Small intestine (tissue), 7 donors: ENCODE data around the gene LMAN1L. TPM values are rescaled to one million over a fixed set of nuclear protein-coding genes. Genes with fewer than 3 reads are reported as not detected.
A peak's percentile ranks its signal among the peaks of the same experiment; 100 is the strongest.

Source experiments
- DNase-seq, 2 donors: peaks; one replicate each; pipeline versions ENCODE4 v3.0.0 to v3.0.0-alpha.2; 2013
- FAIRE-seq: peaks from 2 replicates; lab custom pipeline; 2012; peaks lifted over from hg19 to GRCh38; lab: Jason Lieb, UNC
- H3K27ac ChIP-seq, 3 donors: one replicate each; pipeline ENCODE4 v1.5.1; 2013; ENCODE audit warnings: low read length in 2 of 3, mild to moderate bottlenecking in 2 of 3, control low read depth in 1 of 3, inconsistent platforms in 1 of 3, low read depth in 1 of 3, moderate library complexity in 1 of 3
- H3K27me3 ChIP-seq, 3 donors: one replicate each; pipeline ENCODE4 v1.6.1; 2013; ENCODE audit warnings: low read length in 3 of 3, inconsistent platforms in 1 of 3; ENCODE audit not compliant: control insufficient read depth in 3 of 3, insufficient read depth in 3 of 3
- H3K36me3 ChIP-seq, 3 donors: one replicate each; pipeline ENCODE4 v1.6.1; 2013; ENCODE audit warnings: low read length in 3 of 3, inconsistent platforms in 1 of 3, low read depth in 1 of 3, mild to moderate bottlenecking in 1 of 3, moderate library complexity in 1 of 3; ENCODE audit not compliant: control insufficient read depth in 3 of 3, insufficient read depth in 2 of 3
- H3K4me1 ChIP-seq, 3 donors: one replicate each; pipeline ENCODE4 v1.6.1; 2013; ENCODE audit warnings: low read length in 2 of 3, inconsistent platforms in 1 of 3, low read depth in 1 of 3, mild to moderate bottlenecking in 1 of 3, moderate library complexity in 1 of 3; ENCODE audit not compliant: control insufficient read depth in 3 of 3, insufficient read depth in 2 of 3
- H3K4me3 ChIP-seq, 3 donors: one replicate each; pipeline ENCODE4 v1.5.1; 2013; ENCODE audit warnings: low read length in 3 of 3, control low read depth in 1 of 3, inconsistent platforms in 1 of 3, low read depth in 1 of 3, mild to moderate bottlenecking in 1 of 3, moderate library complexity in 1 of 3
- H3K9me3 ChIP-seq, 2 donors: one replicate each; pipeline ENCODE4 v1.6.1; 2013; ENCODE audit warnings: low read depth in 1 of 2, low read length in 1 of 2; ENCODE audit not compliant: control insufficient read depth in 2 of 2, insufficient read depth in 1 of 2
- WGBS, 3 donors: extraction: QIAGEN DNeasy Blood & Tissue Kit; methylation state at CpG; one replicate each; pipeline ENCODE4 v1.1.7; 2013; 5-methylcytosine and 5-hydroxymethylcytosine counted together
- polyA plus RNA-seq, 4 donors: library from polyadenylated mRNA; stranded (reverse) in 3 of 4; unstranded in 1 of 4; fragments of 200-250 nt in 3 of 4; fragments of 120-200 nt in 1 of 4; gene quantifications; one replicate each; pipeline versions ENCODE4 v1.2.1 to v1.2.3, GENCODE V29; 2013
- donor health status: healthy with polysubstance abuse.
- donor health status: control.
- donor health status: control.
- donor health status: Bipolar disorder and iron deficiency.
- donor health status: healthy.

LMAN1L gene
- polyA plus RNA-seq, 4 donors, result 0.46 TPM; not detected in 3

- Histone ChIP-seq H3K9me3 (no peaks in the 10 kb centered on the region), H3K4me1 (peaks cover 7 to 90% (median 43%) of the 10 kb centered on the region in 3 donors), H3K4me3 (peak overlapping the region in 1 of 3 donors; percentile 32), H3K27me3 (no peaks in the 10 kb centered on the region), H3K36me3 (peaks cover 0 to 83% (median 0%) of the 10 kb centered on the region in 3 donors), H3K27ac (peak overlapping the region; percentile 68 to 88 (median 84))
- 8 to 26% (median 17%) methylated on average over 13 to 14 of the region's 14 CpGs for WGBS, 3 donors
- no peak for FAIRE-seq
- DNase-seq, result peak; percentile 88 to 93
These were observed 23.4 kb upstream of the LMAN1L start for GRCh38 chr15:74789171-74789631.

GRCh38 chr15:74789741-74790079 is 22.9 kb upstream of the LMAN1L start:
- no peaks in the 10 kb centered on the region for H3K9me3 ChIP-seq
- H3K4me3 ChIP-seq, result peak overlapping the region in 1 of 3 donors; percentile 22
- FAIRE-seq (no peak), DNase-seq (peak in 1 of 2 donors; percentile 47)
- no peaks in the 10 kb centered on the region for H3K27me3 ChIP-seq
- H3K27ac ChIP-seq, result peak overlapping the region; percentile 68 to 88 (median 84)
- peaks cover 0 to 83% (median 0%) of the 10 kb centered on the region in 3 donors for H3K36me3 ChIP-seq
- H3K4me1 ChIP-seq, result peaks cover 7 to 90% (median 39%) of the 10 kb centered on the region in 3 donors
- WGBS, 3 donors, result 10 to 13% (median 11%) methylated on average over 3 of the region's 3 CpGs

- peak overlapping the region; percentile 68 to 88 (median 84) for H3K27ac ChIP-seq
- peak overlapping the region in 1 of 3 donors; percentile 22 for H3K4me3 ChIP-seq
- H3K36me3 ChIP-seq, result peaks cover 0 to 84% (median 0%) of the 10 kb centered on the region in 3 donors
- peak; percentile 28 to 44 for DNase-seq
- WGBS, 3 donors, result 15% methylated on average over 15 of the region's 15 CpGs
- no peak for FAIRE-seq
- H3K4me1 ChIP-seq, result peaks cover 8 to 87% (median 39%) of the 10 kb centered on the region in 3 donors
- H3K9me3 ChIP-seq, result no peaks in the 10 kb centered on the region
- H3K27me3 ChIP-seq, result no peaks in the 10 kb centered on the region
These were observed 22.3 kb upstream of the LMAN1L start for GRCh38 chr15:74790080-74790916.

GRCh38 chr15:74791007-74791406 is 21.6 kb upstream of the LMAN1L start:
- Histone ChIP-seq H3K4me3 (no peak overlapping the region), H3K27ac (peak overlapping the region in 1 of 3 donors; percentile 88), H3K4me1 (peaks cover 9 to 85% (median 36%) of the 10 kb centered on the region in 3 donors), H3K9me3 (no peaks in the 10 kb centered on the region), H3K36me3 (peaks cover 0 to 83% (median 0%) of the 10 kb centered on the region in 3 donors), H3K27me3 (no peaks in the 10 kb centered on the region)
- FAIRE-seq (no peak), DNase-seq (no peak)
- 21 to 36% (median 22%) methylated on average over 1 of the region's 1 CpG for WGBS, 3 donors

- Histone ChIP-seq H3K9me3 (no peaks in the 10 kb centered on the region), H3K4me3 (no peak overlapping the region), H3K27ac (peak overlapping the region in 1 of 3 donors; percentile 32), H3K36me3 (peaks cover 0 to 83% (median 0%) of the 10 kb centered on the region in 3 donors), H3K4me1 (peaks cover 9 to 79% (median 32%) of the 10 kb centered on the region in 3 donors), H3K27me3 (no peaks in the 10 kb centered on the region)
- WGBS, 3 donors, result 62 to 71% (median 71%) methylated on average over 7 of the region's 7 CpGs
- FAIRE-seq (no peak), DNase-seq (no peak)
These were observed 21.0 kb upstream of the LMAN1L start for GRCh38 chr15:74791667-74792066.

- H3K27me3 ChIP-seq, result no peaks in the 10 kb centered on the region
- peaks cover 0 to 79% (median 0%) of the 10 kb centered on the region in 3 donors for H3K36me3 ChIP-seq
- H3K4me1 ChIP-seq, result peaks cover 9 to 72% (median 24%) of the 10 kb centered on the region in 3 donors
- WGBS, 3 donors, result 46 to 63% (median 61%) methylated on average over 12 of the region's 12 CpGs
- DNase-seq, result no peak
- no peak for FAIRE-seq
- no peaks in the 10 kb centered on the region for H3K9me3 ChIP-seq
- peak overlapping the region in 1 of 3 donors; percentile 32 for H3K27ac ChIP-seq
- no peak overlapping the region for H3K4me3 ChIP-seq
These were observed 20.2 kb upstream of the LMAN1L start for GRCh38 chr15:74792227-74793016.

- H3K4me3 ChIP-seq, result no peak overlapping the region
- 65 to 75% (median 65%) methylated on average over 12 of the region's 12 CpGs for WGBS, 3 donors
- H3K27me3 ChIP-seq, result no peaks in the 10 kb centered on the region
- H3K4me1 ChIP-seq, result peaks cover 6 to 67% (median 21%) of the 10 kb centered on the region in 3 donors
- H3K36me3 ChIP-seq, result peaks cover 0 to 78% (median 0%) of the 10 kb centered on the region in 3 donors
- no peaks in the 10 kb centered on the region for H3K9me3 ChIP-seq
- H3K27ac ChIP-seq, result peak overlapping the region in 2 of 3 donors; percentile 15 to 32
- no peak for DNase-seq
- FAIRE-seq, result no peak
These were observed 19.3 kb upstream of the LMAN1L start for GRCh38 chr15:74793135-74794028.
